Heart left ventricle (tissue), 16 donors: ENCODE data around the gene OR2AE1. TPM values are rescaled to one million over a fixed set of nuclear protein-coding genes. Genes with fewer than 3 reads are reported as not detected.
"Not testable (repeated sequence)": the region's sequence is repeated elsewhere in the genome, so short reads cannot be mapped to it uniquely, and the experiment has no call there.

Experiments
- ATAC-seq, 4 donors: fragments of 200-7000 bp; cut with Tn5 transposase; one replicate each; pipeline ENCODE4 v1.9.1; 2020 to 2022; ENCODE audit warnings: moderate library complexity in 4 of 4, mild to moderate bottlenecking in 3 of 4, moderate number of reproducible peaks in 1 of 4
- DNase-seq, 5 donors: peaks; one replicate each; pipeline ENCODE4 v3.0.0-alpha.2; 2020
- H3K27ac ChIP-seq, 12 donors: fragments of 200-600 bp; sonication (generic) in 4 of 12; one replicate each; pipeline versions ENCODE4 v1.5.0 to v1.8.0; 2016 to 2022; ENCODE audit warnings: mild to moderate bottlenecking in 2 of 12
- H3K27me3 ChIP-seq, 9 donors: fragments of 200-600 bp; sonication (generic) in 2 of 9; one replicate each; pipeline versions ENCODE4 v1.5.1 to v1.8.0; 2016 to 2022; ENCODE audit warnings: mild to moderate bottlenecking in 3 of 9
- H3K36me3 ChIP-seq, 9 donors: fragments of 200-600 bp; sonication (generic) in 2 of 9; one replicate each; pipeline versions ENCODE4 v1.5.0 to v1.8.0; 2018 to 2022; ENCODE audit warnings: mild to moderate bottlenecking in 2 of 9
- H3K4me1 ChIP-seq, 12 donors: fragments of 200-600 bp; sonication (generic) in 4 of 12; one replicate each; pipeline versions ENCODE4 v1.5.0 to v1.8.0; 2016 to 2022; ENCODE audit warnings: mild to moderate bottlenecking in 3 of 12
- H3K4me3 ChIP-seq, 12 donors: fragments of 200-600 bp; sonication (generic) in 4 of 12; one replicate each; pipeline versions ENCODE4 v1.5.0 to v1.8.0; 2017 to 2022; ENCODE audit warnings: mild to moderate bottlenecking in 9 of 12, moderate library complexity in 4 of 12
- H3K9me3 ChIP-seq, 12 donors: fragments of 200-600 bp; sonication (generic) in 4 of 12; one replicate each; pipeline versions ENCODE4 v1.5.0 to v1.8.0; 2016 to 2022; ENCODE audit warnings: mild to moderate bottlenecking in 1 of 12
- CTCF ChIP-seq, 12 donors: fragments of 200-600 bp; sonication (generic) in 4 of 12; IDR thresholded peaks; one replicate each; pipeline versions ENCODE4 v1.5.0 to v1.8.0; 2018 to 2022; ENCODE audit warnings: antibody characterized with exemption in 12 of 12, mild to moderate bottlenecking in 5 of 12
- POLR2A ChIP-seq, 2 donors: fragments of 450-650 bp; IDR thresholded peaks; one replicate each; pipeline ENCODE4 v1.6.1; 2017; ENCODE audit warnings: antibody characterized with exemption in 2 of 2, mild to moderate bottlenecking in 2 of 2, moderate library complexity in 2 of 2
- WGBS, 4 donors: extraction: QIAGEN DNeasy Blood & Tissue Kit in 2 of 4; methylation state at CpG; one replicate each; pipeline versions ENCODE4 v1.1.5 to v1.1.7; 2013 to 2018; 5-methylcytosine and 5-hydroxymethylcytosine counted together
- intact Hi-C, 10 donors: fragments of 100-400 bp; cut with DNase I; formaldehyde crosslinking; loops; one replicate each; pipeline versions ENCODE4 v1.11.1 to v1.14.2; 2022
- polyA plus RNA-seq, 2 donors: library from polyadenylated mRNA; stranded (reverse); fragments of 200-250 nt; gene quantifications; one replicate each; pipeline ENCODE4 v1.2.3, GENCODE V29; 2013
- total RNA-seq, 9 donors: library from RNA; depleted of rRNA in 2 of 9; stranded (reverse); fragments of >200 nt in 2 of 9; fragmentation: NEBNext Ultra II Directional in 3 of 9; extraction: Animal tissue kit (Norgen Biotek cat#: 25700) in 3 of 9; gene quantifications; one replicate each; pipeline versions ENCODE4 v1.1.0 to v1.2.4, GENCODE V29; 2016 to 2023
- donor health status: ischemic (EF 13 %, LVEDD 7.1; RV severe dilation, severe dysfunction).
- donor health status: healthy with polysubstance abuse.
- donor health status: DM: no; HTN: yes; CAD: no.
- donor health status: DM: no; HTN: no; CAD: no.
- donor health status: ischemic (EF 25% LVEDD 6.9; RV normal size, moderate dysfunction).
- donor health status: ischemic (EF 25% LVEDD 5.7; RV mildly dilated, moderate dysfunction).
- donor health status: healthy.
- donor health status: DM: yes; HTN: yes; CAD: no.
- donor health status: ischemic (EF 35%, LVEDD 5.7; RV mildly dilated, moderate dysfunction).
- donor health status: nonischemic (EF 11% LVEDD 7.7; RV severe dilation, severe dysfunction).
- donor health status: DM: yes; HTN: yes; CAD: no.
- donor health status: PGD.
- donor health status: ischemic (EF 29% LVEDD 5.4; RV normal size, mild dysfunction).
- donor health status: nonischemic (EF 23%, LVEDD 6.1; RV moderate dilation, normal function).

Gene OR2AE1
- total and polyA plus RNA-seq, 11 donors = not detected

GRCh38 chr7:99881370-99881769 is 4.5 kb upstream of the OR2AE1 start:
- no peak for TF ChIP-seq POLR2A (IDR thresholded peaks at IDR 0.05)
- Histone ChIP-seq H3K36me3 (no peaks in the 10 kb centered on the region), H3K4me1 (no peaks in the 10 kb centered on the region), H3K27ac (no peak overlapping the region), H3K4me3 (no peak overlapping the region), H3K27me3 (no peaks in the 10 kb centered on the region), H3K9me3 (peaks cover 0 to 17% (median 0%) of the 10 kb centered on the region in 12 donors)
- ATAC-seq = no peak
- 69 to 85% (median 71%) methylated on average over 4 of the region's 4 CpGs for WGBS, 4 donors
- intact Hi-C loops = loop anchor here in 1 of 10 donors (10.0 kb wide), 1 partner anchor 597 kb away; no protein-coding TSS in a partner anchor
- DNase-seq = no peak

GRCh38 chr7:99876491-99876890 is 342 bp downstream of the OR2AE1 start:
- H3K4me1 ChIP-seq = no peaks in the 10 kb centered on the region

GRCh38 chr7:99868246-99868645 is 8.6 kb downstream of the OR2AE1 start:
- no peak overlapping the region for H3K4me3 ChIP-seq
- WGBS, 4 donors = 78 to 92% (median 89%) methylated on average over 1 of the region's 1 CpG
- no peaks in the 10 kb centered on the region for H3K27me3 ChIP-seq
- no peak for ATAC-seq
- no peaks in the 10 kb centered on the region for H3K4me1 ChIP-seq
- no peaks in the 10 kb centered on the region for H3K36me3 ChIP-seq
- no peak for TF ChIP-seq POLR2A (IDR thresholded peaks at IDR 0.05)
- no peak overlapping the region for H3K27ac ChIP-seq
- H3K9me3 ChIP-seq = peaks cover 0 to 16% (median 6%) of the 10 kb centered on the region in 12 donors
- no peak for DNase-seq
- intact Hi-C loops = no loop called here

More at GRCh38 chr7:99876491-99876890, 342 bp downstream of the OR2AE1 start:
- H3K27me3 ChIP-seq = no peaks in the 10 kb centered on the region
- H3K27ac ChIP-seq = no peak overlapping the region
- no peak for TF ChIP-seq CTCF (IDR thresholded peaks at IDR 0.05)
- no peak for TF ChIP-seq POLR2A (IDR thresholded peaks at IDR 0.05)
- H3K36me3 ChIP-seq = no peaks in the 10 kb centered on the region
- no peaks in the 10 kb centered on the region for H3K9me3 ChIP-seq
- WGBS, 4 donors = 89 to 94% (median 92%) methylated on average over 5 of the region's 5 CpGs
- no peak overlapping the region for H3K4me3 ChIP-seq
- intact Hi-C loops = no loop called here
- DNase-seq = no peak
- ATAC-seq = no peak

- intact Hi-C loops, H3K4me3 ChIP-seq, H3K36me3 ChIP-seq, H3K4me1 ChIP-seq, DNase-seq, H3K27me3 ChIP-seq, ATAC-seq, H3K27ac ChIP-seq: not testable (repeated sequence)
- H3K9me3 ChIP-seq = peaks cover 0 to 21% (median 6%) of the 10 kb centered on the region in 12 donors
- 90 to 98% (median 94%) methylated on average over 2 of the region's 2 CpGs for WGBS, 4 donors
Measured at GRCh38 chr7:99867477-99867876, 9.4 kb downstream of the OR2AE1 start.

GRCh38 chr7:99863847-99864440 is 12.9 kb downstream of the OR2AE1 start:
- peaks cover 0 to 4% (median 0%) of the 10 kb centered on the region in 12 donors for H3K4me1 ChIP-seq
- H3K36me3 ChIP-seq = no peaks in the 10 kb centered on the region
- TF ChIP-seq POLR2A (IDR thresholded peaks at IDR 0.05) = no peak
- TF ChIP-seq CTCF (IDR thresholded peaks at IDR 0.05) = no peak
- 50 to 51% (median 51%) methylated on average over 2 of the region's 2 CpGs for WGBS, 4 donors
- intact Hi-C loops = no loop called here
- no peak overlapping the region for H3K27ac ChIP-seq
- H3K4me3 ChIP-seq = no peak overlapping the region
- no peak for ATAC-seq
- H3K27me3 ChIP-seq = no peaks in the 10 kb centered on the region
- DNase-seq = no peak
- H3K9me3 ChIP-seq = peaks cover 0 to 21% (median 6%) of the 10 kb centered on the region in 12 donors
